Inflammatory macrophage (primary cell): ENCODE measurements around the gene TNFRSF14.
A peak's percentile ranks its signal among the peaks of the same experiment; 100 is the strongest.
"Not testable (repeated sequence)": the region's sequence is repeated elsewhere in the genome, so short reads cannot be mapped to it uniquely, and the experiment has no call there.

Experiments used
- DNase-seq, 2 donors: peaks; one replicate each; pipeline ENCODE4 v3.0.0-alpha.2; 2020 to 2022

TNFRSF14 gene

DNA sequence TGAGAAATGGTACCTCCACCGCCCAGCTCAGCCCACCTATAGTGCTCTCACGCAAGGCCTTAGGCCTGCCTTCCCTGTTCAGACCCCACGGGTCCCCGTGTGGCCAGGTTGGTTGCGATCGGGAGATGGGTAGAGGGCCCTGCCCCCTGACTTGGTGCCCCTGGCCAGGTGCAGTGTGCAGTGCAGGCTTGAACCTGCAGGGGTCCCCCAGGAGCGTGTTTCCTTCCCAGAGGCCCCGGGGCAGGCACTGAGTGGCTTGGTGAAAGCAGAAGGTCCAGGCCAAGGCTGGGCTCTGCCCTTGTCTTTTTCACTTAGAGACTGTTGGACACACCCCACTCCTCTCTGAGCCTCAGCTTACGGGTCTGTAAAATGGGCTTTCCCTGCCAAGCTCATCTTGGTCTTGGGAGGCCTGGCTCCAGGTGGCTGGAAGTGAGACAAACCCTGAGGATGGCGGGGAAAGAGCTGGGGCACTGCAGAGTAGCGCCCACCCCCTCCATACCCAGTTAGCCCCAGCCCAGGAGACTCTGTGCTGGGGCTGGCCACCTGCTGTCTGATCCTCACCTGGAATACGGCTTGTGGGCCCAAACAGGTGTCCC, 16.8 kb upstream of the TNFRSF14 start:
- no peak for DNase-seq

DNA sequence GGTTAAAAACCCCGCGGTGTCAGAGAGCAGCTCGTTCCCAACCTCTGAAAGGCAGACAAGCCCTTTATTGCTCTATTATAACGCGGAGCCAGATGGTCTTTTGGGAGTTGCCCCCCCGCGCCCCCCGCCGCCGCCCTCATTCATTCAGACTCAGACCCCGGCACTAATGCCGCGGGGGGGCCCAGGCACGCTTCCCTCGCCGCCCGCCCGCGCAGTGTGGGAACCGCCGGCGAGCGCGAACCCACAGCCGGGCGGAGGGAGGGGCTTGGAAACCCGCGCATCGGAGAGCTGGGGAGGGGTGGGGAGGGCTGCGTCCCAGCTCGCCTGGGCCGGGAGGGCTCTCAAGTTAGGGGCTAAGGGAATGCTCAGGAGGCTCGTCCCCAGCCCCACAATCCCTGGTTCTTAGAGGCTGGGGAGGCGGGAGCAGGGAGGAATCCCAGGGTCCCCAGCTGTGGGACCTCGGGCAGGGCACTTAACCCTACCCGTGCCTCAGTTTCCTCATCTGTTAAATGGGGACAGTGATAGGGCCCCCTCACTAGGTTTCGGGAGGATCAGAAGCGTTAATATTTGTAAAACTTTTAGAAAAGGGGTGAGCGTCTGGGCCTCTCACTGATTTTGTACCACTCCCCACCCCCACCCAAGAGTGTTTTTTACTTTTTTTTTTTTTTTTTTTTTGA, 15.2 kb upstream of the TNFRSF14 start:
- DNase-seq, result no peak

DNA sequence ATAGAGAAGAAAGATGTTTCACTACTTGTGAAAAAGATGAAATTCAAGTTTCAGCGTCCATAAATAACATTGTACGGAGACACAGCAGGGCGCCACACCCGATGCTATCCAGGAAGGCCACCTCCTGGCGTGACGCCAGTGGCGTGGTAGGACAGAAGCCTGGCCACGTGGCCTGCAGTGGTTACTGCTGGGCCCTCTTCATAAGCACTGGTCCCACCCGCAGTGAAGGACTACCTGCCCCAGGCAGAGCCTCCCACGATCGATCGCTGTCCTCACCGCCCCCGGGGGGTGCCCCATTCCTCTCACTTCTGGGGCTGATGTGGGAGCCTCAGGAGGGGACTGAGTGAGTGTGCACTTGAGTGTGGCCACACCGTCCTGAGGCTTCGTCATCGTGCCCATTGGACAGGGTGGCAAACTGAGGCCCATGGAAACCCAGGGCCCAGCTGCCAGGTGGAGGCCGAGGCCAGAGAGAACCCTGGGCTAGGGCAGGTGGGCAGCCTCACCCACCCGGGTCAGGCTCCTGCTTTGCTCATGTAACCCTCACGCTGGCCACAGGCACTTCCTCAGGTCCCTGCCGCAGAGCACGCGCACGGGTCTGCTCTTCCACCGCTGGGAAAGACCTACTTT, 14.4 kb upstream of the TNFRSF14 start:
- no peak for DNase-seq

DNA sequence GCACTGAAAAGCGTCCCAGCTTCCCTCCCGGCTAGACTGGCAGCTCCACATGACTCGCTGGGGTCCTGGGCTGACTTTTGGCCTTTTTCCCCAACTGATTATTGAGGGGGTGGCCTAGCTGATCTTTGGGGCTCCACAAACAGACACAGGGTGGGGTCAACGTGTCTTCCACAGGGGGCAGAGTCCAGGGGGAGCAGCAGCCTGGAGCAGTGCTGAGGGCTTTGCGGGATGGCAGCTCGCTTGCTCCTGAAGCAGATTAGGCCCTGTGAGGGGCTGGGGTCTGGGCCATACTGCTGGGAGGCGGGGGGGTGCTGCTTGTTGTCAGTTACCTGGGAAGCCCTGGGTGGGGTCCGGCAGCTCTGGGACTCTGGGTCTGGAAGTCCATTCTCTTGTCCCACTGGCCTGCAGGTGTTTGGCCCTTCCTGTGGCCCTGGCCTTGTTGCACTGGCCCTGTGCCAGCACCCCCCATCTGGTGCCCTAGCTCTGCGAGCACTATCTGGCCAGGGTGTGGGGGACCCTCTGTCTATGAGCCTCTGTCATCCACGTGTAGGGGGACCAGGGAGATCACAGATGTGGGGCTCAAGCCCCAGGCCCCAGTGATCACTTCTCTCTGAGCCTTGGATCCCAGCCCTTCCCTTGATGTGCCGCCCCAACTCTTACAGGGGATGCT, 13.8 kb upstream of the TNFRSF14 start:
- no peak for DNase-seq

DNA sequence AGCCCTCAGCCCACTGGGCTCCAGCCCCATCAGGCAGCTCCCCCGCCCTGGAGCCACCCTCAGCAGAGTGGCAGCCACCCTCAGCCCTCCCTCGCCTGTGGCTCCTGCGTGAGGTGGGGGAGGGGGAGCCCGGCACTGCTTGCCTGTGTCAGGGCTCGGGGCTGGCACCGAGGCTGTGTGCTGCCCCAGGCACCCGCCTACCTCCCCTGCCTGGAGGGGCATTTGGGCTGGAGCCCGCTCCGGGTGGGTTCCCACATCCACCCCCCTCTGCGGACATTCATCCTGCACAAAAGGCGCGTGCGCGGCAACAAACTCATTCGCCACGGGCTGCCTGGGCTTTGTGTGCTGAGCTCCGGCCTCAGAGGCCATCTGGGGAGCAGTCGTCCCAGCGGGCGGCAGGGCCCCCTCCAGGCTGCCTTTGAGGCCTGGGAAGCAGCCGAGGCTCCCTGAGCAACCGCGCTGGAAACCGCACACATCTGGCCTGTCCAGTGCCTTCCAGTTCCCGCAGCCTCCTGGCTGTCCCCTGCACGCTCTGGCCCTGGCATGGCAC, 12.6 kb upstream of the TNFRSF14 start:
- no peak for DNase-seq

DNA sequence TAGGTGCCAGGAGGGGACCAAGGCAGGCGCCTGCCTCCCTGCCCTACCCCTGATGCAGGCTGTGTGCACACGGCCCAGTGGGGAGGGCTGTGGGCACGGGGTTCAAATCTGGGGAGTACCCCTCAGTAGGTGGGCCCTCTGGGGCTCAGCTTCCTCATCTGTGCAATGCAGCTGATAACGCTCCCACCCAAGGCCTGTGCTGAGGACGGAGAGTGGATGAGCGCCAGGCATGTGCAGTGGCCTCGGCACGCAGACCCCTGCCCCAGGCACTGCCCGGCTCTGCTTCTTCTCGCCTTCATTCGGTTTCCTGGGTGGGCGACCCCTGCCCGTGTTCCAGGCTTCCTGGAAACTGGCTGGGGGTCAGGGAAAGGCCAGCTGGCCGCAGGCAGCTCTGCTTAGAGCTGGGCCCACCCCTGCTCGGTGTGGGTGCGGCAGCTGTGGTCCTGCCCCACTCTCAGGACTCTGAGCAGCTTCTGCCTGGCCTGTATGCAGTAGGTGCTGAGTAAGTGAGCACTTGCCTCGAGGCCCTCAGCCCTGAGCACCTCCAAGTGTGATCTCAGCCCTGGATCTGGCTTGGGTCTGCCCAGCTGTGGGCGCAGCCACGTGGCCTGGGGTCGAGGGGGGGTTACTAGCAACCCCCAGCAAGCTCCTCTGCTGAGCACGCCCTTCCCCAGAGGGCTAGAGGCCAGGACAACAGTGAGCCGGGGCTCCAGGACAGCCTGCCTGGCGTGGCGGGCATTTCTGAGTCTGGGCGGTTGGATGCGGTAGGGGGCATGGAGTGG, 11.9 kb upstream of the TNFRSF14 start:
- DNase-seq, result no peak

DNA sequence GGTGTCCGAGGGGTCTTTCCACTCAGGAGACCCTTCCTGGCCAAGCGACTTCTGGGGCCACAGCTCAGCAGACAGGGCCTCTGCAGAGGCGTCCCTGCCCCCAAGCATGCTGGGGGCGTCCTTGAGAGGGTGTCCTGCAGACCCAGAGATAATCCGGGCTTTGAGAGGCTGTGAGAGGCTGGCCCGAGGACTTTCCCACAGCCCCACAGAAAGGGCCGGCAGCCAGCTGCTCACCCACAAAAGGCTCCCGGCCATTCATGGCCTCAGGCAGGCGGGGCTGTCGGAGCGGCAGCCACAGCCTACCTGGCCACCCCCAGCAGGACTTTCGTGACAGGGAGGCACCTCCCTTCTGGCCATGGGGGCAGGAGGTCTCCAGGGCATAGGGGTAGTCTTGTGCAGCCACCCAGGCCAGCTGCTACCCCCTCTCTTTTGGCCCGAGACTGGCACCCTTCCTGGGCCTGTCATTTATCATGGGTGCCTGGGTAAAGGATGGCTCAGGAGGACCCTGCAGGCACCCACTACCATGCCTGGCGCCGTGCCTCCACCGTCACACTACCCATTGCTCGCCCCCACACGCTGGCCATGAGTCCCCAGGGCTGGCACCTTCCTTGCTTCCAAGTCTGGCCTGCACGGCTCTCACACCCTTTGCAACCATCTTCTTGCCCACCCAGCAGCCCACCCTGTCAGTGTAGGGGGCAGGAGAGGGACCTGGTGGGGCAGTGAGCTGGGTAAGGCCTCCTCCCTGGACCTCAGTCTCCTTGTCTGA, 11.1 kb upstream of the TNFRSF14 start:
- DNase-seq, result no peak

DNA sequence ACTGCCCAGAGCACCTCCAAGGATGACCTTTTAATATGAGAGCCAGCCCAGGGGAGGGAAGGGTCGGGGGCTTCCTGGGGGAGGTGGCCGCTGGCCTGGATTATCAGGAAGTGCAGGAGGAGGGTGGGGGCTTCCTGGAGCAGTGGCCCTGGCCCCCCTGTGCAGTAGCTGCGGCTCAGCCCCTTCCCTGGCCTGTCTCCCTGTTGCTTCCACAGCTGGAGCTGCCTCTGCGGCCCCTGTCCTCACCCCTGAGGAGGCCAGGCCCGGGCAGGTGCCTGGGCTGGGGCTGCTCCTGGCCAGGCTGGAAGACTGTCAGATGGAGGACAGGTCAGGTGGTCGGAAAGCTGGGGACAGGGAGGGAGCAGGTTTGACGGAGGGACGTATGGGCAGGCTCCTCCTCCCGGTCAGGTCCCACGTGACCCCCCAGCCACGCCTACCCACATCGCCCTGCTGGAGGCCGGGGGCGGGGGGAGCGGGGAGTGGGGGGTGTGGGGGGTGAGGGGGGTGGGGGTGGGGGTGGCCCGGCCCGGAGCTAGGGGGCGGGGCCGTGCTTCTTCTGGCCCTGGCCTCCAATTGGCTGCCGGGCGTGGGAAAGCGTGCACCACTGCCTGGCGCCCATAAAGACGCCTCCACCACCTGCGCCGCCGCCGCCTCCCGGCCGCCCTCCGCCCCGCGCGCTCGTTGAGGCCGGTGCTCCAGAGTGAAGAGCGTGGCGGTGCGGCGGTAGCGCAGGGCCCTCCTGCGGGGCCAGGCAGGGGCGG, 10.2 kb upstream of the TNFRSF14 start:
- DNase-seq, result peak; percentile 70 to 78

DNA sequence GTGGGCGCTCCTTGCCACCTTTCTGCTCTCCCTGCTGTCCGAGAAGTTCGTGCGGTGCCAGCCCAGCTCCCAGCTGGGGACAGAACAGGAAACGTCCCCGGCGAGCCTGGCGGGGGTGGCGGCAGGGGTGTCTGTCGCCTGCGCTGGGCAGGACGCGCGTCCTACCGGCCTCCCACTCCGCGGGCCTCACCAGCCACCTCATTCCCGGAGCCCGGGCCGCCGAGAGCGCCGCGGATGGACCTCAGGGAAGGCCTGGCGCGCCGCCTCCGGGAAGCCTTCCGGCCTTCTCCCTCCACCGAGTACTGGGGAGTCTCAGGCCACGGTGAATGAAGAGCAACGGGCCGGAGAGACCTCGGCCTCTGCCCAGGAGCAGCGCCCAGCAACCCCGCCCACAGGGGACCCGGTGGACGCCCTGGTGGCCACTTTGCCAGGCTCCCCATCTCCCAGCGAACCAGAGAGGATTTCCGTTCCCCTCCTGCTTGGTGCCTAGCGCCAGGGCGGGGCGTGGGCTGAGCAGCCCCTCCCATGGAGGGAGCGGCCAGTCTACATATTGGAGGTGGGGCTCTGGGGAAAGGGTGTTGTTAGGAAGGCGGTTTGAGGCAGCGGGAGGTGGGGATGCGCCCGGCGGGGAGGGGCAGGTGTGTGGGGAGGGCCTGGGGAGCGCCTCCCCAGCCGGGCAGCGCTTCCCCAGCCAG, 9.5 kb upstream of the TNFRSF14 start:
- peak; percentile 87 to 93 for DNase-seq

DNA sequence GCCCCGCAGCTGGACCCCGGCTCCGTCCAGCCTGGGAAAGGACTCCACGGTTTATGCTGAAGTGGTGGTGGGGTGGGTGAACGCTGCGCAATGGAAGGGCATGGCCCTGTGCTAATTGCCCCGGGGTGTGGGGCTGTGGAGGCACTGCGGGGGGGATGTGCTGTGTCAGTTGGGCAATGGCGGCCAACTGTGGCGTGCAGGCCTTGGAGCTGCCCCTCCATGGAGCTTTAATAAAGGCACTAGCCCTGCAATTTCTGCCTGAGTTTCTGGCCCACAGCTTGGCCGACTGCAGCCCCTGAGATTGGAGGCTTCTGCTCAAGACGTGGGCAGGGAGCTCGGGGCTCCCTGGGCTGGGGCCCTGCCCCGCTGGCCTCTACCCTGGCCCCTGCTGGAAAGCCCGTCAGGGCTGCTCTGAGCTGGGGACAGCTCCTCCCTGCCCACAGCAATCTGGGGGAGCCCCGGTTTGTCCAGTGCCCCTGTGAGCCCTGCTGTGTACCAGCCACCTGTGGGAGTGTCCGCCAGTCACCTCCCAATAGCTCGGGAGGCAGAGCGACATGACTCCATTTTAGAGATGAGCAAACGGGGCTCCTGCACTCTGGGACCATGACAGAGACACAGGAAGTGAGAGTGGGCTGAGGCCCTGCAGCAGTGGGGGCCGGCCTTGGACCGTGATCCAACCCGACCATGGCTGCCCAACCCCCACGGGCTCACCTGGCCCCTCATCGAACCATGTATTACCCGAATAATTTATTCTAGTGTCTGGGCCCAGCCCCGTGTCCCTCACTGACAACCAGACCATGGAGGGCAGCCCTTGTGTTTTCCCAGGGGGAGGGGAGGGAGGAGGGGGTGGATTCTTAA, 8.7 kb upstream of the TNFRSF14 start:
- peak; percentile 11 to 67 for DNase-seq

DNA sequence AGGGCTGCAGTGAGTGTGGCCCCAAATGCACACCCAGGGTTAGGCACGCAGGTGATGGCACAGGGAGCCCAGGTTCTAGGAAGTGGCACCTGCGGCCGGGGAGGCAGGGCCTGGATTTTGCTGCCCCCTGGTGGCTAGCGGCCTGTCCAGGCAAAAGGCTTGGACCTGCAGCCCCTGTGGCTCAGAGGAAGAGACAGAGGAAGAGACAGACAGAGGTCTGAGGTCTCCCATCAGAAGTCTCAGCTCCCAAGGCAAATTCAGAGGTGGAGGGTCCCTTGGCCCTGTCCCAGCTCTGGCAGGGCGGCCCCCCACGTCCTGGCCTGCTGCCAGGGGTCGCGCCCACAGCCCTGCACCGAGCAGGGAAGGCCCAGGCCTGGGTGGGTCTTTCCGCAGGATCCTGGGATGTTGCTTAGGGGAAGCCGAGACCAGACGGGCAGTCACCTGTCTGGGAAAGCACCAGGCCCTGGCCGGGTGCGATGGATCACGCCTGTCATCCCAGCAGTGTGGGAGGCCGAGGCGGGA, 8.0 kb upstream of the TNFRSF14 start:
- peak; percentile 65 to 76 for DNase-seq

DNA sequence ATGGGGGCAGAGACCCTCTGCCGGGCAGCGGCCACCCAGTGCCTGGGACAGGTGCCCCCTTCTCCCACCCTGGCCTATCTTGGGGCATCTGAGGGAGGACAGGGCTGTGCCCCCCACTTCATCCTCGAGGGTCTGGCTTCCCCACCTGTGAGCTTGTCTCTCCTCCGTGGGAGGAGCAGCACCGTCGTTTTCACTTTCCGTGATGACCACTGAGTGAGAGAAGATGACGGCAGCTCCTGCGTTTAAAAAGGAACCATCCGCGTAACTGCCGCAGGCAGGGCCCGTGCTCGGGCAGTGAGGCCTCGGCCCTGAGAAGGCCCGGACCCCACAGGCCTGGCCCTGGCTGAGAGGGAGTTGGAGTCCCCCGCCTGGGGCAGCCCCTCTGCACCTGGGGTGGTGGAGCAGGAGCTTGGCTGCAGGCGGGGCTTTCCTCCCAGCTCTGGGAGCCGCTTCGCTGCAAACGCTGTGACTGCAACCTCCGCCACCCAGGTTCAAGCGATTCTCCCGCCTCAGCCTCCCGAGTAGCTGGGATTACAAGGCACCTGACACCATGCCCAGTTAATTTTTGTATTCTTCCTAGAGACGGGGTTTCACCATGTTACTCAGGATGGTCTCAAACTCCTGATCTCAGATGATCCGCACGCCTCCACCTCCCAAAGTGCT, 6.7 kb upstream of the TNFRSF14 start:
- not testable (repeated sequence) for DNase-seq

DNA sequence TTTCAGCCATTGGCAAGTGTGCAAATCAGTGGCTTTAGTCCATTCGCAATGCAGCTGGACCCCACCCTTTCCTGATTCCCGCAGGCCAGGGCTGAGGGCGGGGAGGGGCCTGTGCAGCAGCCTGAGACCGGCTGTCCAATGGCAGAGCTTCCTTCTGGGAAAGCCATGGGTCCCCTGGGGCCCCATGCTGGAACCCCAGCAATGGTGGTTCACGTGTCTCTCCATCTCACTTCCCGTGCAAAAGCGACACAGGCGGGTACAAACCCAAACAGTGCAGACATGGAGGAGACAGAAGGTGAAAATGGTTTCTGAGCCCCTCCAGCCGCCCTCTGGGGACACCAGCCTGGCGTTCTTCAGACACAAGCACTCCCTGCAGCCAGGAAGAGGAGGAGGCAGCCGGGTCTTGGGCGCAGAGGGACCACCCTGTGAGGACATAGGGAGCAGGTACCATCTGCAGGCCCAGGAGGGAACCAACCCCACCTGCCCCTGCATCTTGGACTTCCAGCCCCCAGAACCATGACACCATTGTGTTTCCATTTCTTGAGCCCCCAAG, 5.8 kb upstream of the TNFRSF14 start:
- DNase-seq, result not testable (repeated sequence)

DNA sequence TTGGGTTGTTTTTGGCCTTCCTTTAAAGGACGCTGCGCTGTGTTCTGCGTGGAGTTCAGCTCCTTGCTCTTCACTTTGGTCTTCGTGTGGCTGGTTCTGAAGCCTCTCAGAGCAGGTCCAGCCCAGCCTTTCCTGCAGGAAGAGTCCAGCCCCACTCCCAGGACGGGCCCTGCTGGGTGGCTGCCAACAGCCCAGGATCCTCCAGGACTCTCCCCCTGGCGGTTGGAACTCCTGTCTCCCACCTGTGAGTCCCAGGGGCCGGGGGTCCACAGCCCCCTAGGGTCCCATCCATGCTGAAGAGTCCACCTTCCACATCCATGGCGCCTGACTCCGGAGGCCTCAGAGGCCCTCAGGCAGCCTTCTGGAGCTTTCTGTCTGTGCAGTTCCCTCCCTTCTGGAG, 4.6 kb upstream of the TNFRSF14 start:
- DNase-seq, result not testable (repeated sequence)

DNA sequence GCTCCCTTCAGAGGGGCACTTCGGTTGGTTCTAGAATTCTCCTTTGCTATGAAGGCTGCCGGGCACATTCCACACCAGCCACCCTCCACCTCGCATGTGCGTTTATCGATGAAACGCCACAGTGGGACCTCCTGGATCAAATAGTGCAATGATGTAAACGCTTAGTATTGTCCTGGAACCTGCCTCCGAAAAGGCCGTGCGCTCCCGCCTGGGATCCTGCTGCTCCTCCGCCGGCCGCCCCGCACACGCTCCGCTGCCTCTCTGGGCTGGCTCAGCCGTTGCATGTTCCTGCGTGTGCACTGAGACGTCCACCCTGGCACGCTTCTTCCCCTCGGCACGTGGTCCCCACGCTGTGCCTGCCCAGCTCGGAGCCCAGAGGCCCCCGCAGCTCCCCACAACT, 4.0 kb upstream of the TNFRSF14 start:
- no peak for DNase-seq

DNA sequence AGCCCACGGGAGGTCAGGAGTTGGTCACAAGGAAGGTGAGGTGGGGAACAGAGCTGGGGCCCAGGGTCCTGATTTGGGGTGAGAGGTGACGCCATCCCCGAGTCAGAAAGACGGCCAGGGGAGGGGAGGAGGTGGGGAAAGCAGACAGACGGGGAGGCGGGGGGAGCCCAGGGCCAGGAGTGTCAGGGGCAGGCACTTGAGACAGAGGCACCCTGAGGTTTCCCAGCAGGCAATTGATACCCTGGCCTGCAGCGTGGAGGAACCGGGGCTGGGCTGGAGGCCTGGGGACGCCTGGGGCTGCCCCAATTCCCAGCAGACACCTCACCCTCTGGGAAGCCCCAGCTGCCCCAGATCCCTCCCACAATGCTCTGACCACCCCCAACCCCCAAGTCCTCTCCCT, 3.1 kb upstream of the TNFRSF14 start:
- not testable (repeated sequence) for DNase-seq

DNA sequence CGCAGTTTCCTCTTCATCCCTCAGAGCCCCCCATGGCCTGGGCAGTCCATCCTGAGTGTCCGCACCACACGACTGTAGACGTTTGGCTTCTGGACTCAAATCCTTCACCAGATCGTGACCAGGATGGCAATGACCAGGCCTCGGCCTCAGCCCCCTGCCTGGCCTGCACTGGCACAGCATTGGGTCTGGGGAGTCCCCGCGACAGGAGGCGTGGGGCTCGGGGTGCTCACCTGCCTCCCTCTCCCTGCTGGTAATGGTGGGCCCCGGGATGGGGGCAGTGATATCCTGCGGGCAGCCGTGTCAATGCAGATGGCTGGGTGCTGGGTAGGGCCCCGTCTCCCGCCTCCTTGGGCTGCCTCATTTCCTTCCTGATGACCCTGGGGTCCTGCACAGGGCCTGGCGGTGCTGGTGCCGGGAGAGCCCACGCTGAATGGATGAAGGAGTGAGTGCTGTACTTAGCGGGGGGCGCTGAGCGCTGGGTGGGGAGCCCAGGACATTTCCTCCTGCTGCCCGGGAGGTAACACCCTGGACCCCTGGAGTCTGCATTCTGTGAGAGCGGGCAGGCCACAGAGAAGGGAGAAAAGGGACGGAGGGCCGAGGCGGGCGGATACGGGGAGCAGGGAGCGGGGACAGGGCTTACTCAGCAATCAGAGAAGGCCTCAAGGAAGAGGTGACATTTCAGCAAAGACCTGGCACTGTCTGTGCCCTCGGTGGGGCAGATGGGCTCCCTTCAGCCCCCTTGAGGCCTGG, 2.1 kb upstream of the TNFRSF14 start:
- no peak for DNase-seq
